ENCODE measurements around the gene DROSHA. TPM values are rescaled to one million over a fixed set of nuclear protein-coding genes. Genes with fewer than 3 reads are reported as not detected.

DROSHA gene
- total and polyA plus RNA-seq, 2 donors (not counting 3 experiments of a cell fraction or from before 2014, with no cell fraction given), result 49.1 to 96.4 TPM

DNA sequence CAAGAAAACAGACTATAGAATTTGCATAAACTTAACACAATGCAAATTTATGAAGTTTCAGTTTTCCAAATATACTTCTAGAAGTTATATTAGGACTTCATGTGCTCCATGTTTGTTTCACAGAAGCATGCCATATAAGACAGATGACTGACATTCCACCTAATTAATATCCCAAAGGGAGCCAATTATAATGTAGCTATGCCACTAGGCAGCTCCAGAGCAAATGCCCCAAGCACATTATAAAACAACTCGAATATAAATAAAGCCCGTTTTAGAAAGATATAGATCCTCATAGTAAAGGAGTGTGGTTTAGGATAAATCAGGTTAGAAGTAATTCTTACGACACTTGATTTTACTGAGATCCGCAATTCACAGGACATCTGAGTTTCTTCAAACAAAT is 8.9 kb downstream of the DROSHA start:
- no peaks in the 10 kb centered on the region for H4K20me1 ChIP-seq (replicated peaks; ENCODE audit: control insufficient read depth, extremely low read depth, insufficient read depth, low read length)
- H3K36me3 ChIP-seq (ENCODE audit: control insufficient read depth in 2 of 2, extremely low read depth in 1 of 2, insufficient read depth in 2 of 2, low read length in 2 of 2), result peaks cover 17 to 23% of the 10 kb centered on the region in 2 experiments
- ChIA-PET POLR2A (no interaction called here), CTCF (interaction anchor here (3.2 kb wide), 1 partner anchor 9 kb away, joined by 16 read pairs; the partner anchor contains the start of genes C5orf22 and DROSHA)
- H3K9me1 ChIP-seq (replicated peaks; ENCODE audit: control insufficient read depth, extremely low read depth, insufficient read depth, low read length), result no peaks in the 10 kb centered on the region
- no peak overlapping the region for H3K4me3 ChIP-seq (replicated peaks in 1 of 3; ENCODE audit: insufficient read depth in 1 of 3, low read depth in 1 of 3, low read length in 3 of 3)
- H3K9ac ChIP-seq (replicated peaks; ENCODE audit: extremely low read depth, insufficient read depth, low read length), result no peak overlapping the region
- peaks cover 8% of the 10 kb centered on the region for H3K79me2 ChIP-seq (ENCODE audit: control insufficient read depth, insufficient read depth, low read length)
- intact Hi-C loops (cut with micrococcal nuclease) (no loop called here), dilution Hi-C loops (cut with MboI; ENCODE audit: extremely low pct_ligation_motif_present, low sequenced_read_pairs) (no loop called here)
- no peak overlapping the region for H3K4me2 ChIP-seq (ENCODE audit: insufficient read depth, low read length)
- BruUV-seq (replicated peaks), result no TSS peak
- no peak overlapping the region for H2AFZ ChIP-seq (ENCODE audit: low read depth, low read length)
- H3K4me1 ChIP-seq (ENCODE audit: control insufficient read depth, extremely low read depth, insufficient read depth, low read length), result no peaks in the 10 kb centered on the region
- no peak overlapping the region for H3K27ac ChIP-seq (ENCODE audit: insufficient read depth, low read depth, low read length)
- H3K9me3 ChIP-seq (replicated peaks; ENCODE audit: control insufficient read depth, insufficient read depth, low read length), result no peaks in the 10 kb centered on the region
- DNase-seq (ENCODE audit: low read depth, low spot score), result no peak
- TF ChIP-seq, protein P1, sequence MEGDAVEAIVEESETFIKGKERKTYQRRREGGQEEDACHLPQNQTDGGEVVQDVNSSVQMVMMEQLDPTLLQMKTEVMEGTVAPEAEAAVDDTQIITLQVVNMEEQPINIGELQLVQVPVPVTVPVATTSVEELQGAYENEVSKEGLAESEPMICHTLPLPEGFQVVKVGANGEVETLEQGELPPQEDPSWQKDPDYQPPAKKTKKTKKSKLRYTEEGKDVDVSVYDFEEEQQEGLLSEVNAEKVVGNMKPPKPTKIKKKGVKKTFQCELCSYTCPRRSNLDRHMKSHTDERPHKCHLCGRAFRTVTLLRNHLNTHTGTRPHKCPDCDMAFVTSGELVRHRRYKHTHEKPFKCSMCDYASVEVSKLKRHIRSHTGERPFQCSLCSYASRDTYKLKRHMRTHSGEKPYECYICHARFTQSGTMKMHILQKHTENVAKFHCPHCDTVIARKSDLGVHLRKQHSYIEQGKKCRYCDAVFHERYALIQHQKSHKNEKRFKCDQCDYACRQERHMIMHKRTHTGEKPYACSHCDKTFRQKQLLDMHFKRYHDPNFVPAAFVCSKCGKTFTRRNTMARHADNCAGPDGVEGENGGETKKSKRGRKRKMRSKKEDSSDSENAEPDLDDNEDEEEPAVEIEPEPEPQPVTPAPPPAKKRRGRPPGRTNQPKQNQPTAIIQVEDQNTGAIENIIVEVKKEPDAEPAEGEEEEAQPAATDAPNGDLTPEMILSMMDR (IDR thresholded peaks at IDR 0.05; ENCODE audit: extremely low read depth in 1 of 2, insufficient read depth in 1 of 2, low read depth in 1 of 2, low read length in 2 of 2), result no peak
- TF ChIP-seq, protein P2, sequence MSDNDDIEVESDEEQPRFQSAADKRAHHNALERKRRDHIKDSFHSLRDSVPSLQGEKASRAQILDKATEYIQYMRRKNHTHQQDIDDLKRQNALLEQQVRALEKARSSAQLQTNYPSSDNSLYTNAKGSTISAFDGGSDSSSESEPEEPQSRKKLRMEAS (IDR thresholded peaks at IDR 0.05; ENCODE audit: insufficient read depth, insufficient read length), result no peak
- TF ChIP-seq EZH2 (IDR thresholded peaks at IDR 0.05; ENCODE audit: borderline replicate concordance, low read depth, low read length, severe bottlenecking), result no peak
- TF ChIP-seq GATA2 (IDR thresholded peaks at IDR 0.05; ENCODE audit: insufficient read depth, insufficient read length, low read depth, low read length), result no peak
- TF ChIP-seq MYC (IDR thresholded peaks at IDR 0.05; ENCODE audit: low read depth, low read length), result no peak
- TF ChIP-seq FOS (IDR thresholded peaks at IDR 0.05; ENCODE audit: borderline replicate concordance, insufficient read depth, low read length), result no peak
- no peak for TF ChIP-seq POLR2AphosphoS5 (IDR thresholded peaks at IDR 0.05; ENCODE audit: insufficient read depth, low read depth, low read length)
- TF ChIP-seq POLR2A (IDR thresholded peaks at IDR 0.05; ENCODE audit: low read depth, low read length), result no peak
- no peak for TF ChIP-seq JUN (IDR thresholded peaks at IDR 0.05; ENCODE audit: borderline replicate concordance, insufficient read depth, insufficient read length, low read depth)
- FAIRE-seq, result no peak
- H3K27me3 ChIP-seq (ENCODE audit: control insufficient read depth in 2 of 2, insufficient read depth in 2 of 2, low read length in 2 of 2), result no peaks in the 10 kb centered on the region

Data from endothelial cell of umbilical vein (primary cell).